LNCAP (cell line): ENCODE results near the gene KCNK18.

Experiments used
- CTCF ChIP-seq: fragments of 450-650 bp; IDR thresholded peaks from 2 replicates; pipeline ENCODE4 v1.5.1; 2017; ENCODE audit warnings: mild to moderate bottlenecking

The KCNK18 gene

GRCh38 chr10:117162093-117163060 lies 34.9 kb upstream of the KCNK18 start:
- no peak for TF ChIP-seq CTCF

- no peak for TF ChIP-seq CTCF
Observed at GRCh38 chr10:117163061-117163953, 34.0 kb upstream of the KCNK18 start.

- no peak for TF ChIP-seq CTCF
Observed at GRCh38 chr10:117163954-117164548, 33.2 kb upstream of the KCNK18 start.

GRCh38 chr10:117164592-117165537 lies 32.4 kb upstream of the KCNK18 start:
- TF ChIP-seq CTCF: no peak

- TF ChIP-seq CTCF: peak; percentile 67
Observed at GRCh38 chr10:117165538-117166417, 31.5 kb upstream of the KCNK18 start.

GRCh38 chr10:117166418-117167345 lies 30.6 kb upstream of the KCNK18 start:
- no peak for TF ChIP-seq CTCF
